ENCODE data around the gene USP30. TPM values are rescaled to one million over a fixed set of nuclear protein-coding genes. Genes with fewer than 3 reads are reported as not detected.
"Not testable (repeated sequence)": the region's sequence is repeated elsewhere in the genome, so short reads cannot be mapped to it uniquely, and the experiment has no call there.

Gene USP30
- total and polyA plus RNA-seq, 4 donors = 16.3 to 25.2 (median 23.4) TPM

GRCh38 chr12:109020796-109021380 is 31.5 kb upstream of the USP30 start, which contains the start of gene SVOP:
Gene SVOP (minus strand): TSS chr12:109021068. CDS start chr12:109020868, 200 bp downstream.
- 4% methylated on average over 26 of the region's 30 CpGs for WGBS (ENCODE audit: insufficient coverage)
- DNase-seq (ENCODE audit: low read depth in 4 of 6, low spot score in 6 of 6) = peak; percentile 66 to 95 (median 76)
- no peaks in the 10 kb centered on the region for H3K36me3 ChIP-seq (ENCODE audit: control insufficient read depth, insufficient read depth, low read length)
- H3K27ac ChIP-seq (ENCODE audit: low read depth, low read length) = peak within 1 kb of the TSS; percentile 21
- no peaks in the 10 kb centered on the region for H3K27me3 ChIP-seq (ENCODE audit: control insufficient read depth, insufficient read depth, low read length)
- peaks cover 6% of the 10 kb centered on the region for H3K4me1 ChIP-seq (ENCODE audit: control insufficient read depth, insufficient read depth, low read length)
- H3K4me3 ChIP-seq (ENCODE audit: low read depth, low read length) = peak within 1 kb of the TSS; percentile 36
- H3K9me3 ChIP-seq (ENCODE audit: control insufficient read depth, insufficient read depth, low read length) = no peaks in the 10 kb centered on the region

- H3K27me3 ChIP-seq (ENCODE audit: control insufficient read depth, insufficient read depth, low read length) = peaks cover 7% of the 10 kb centered on the region
- no peaks in the 10 kb centered on the region for H3K4me1 ChIP-seq (ENCODE audit: control insufficient read depth, insufficient read depth, low read length)
- no peak overlapping the region for H3K27ac ChIP-seq (ENCODE audit: low read depth, low read length)
- no peaks in the 10 kb centered on the region for H3K9me3 ChIP-seq (ENCODE audit: control insufficient read depth, insufficient read depth, low read length)
- no peak overlapping the region for H3K4me3 ChIP-seq (ENCODE audit: low read depth, low read length)
- no CpG with 5 or more reads among the region's 1 CpG for WGBS (ENCODE audit: insufficient coverage)
- DNase-seq (ENCODE audit: low read depth in 4 of 6, low spot score in 6 of 6) = peak in 1 of 6 donors; percentile 16
- H3K36me3 ChIP-seq (ENCODE audit: control insufficient read depth, insufficient read depth, low read length) = no peaks in the 10 kb centered on the region
Measured at GRCh38 chr12:109027767-109028166, 24.6 kb upstream of the USP30 start.

GRCh38 chr12:109028624-109029023 is 23.8 kb upstream of the USP30 start:
- not testable (repeated sequence) for DNase-seq (ENCODE audit: low read depth in 4 of 6, low spot score in 6 of 6); H3K4me1 ChIP-seq (ENCODE audit: control insufficient read depth, insufficient read depth, low read length); H3K27me3 ChIP-seq (ENCODE audit: control insufficient read depth, insufficient read depth, low read length); H3K27ac ChIP-seq (ENCODE audit: low read depth, low read length); H3K9me3 ChIP-seq (ENCODE audit: control insufficient read depth, insufficient read depth, low read length); H3K4me3 ChIP-seq (ENCODE audit: low read depth, low read length); H3K36me3 ChIP-seq (ENCODE audit: control insufficient read depth, insufficient read depth, low read length)
- WGBS (ENCODE audit: insufficient coverage) = 33% methylated on average over 1 of the region's 3 CpGs

GRCh38 chr12:109029411-109029810 is 23.0 kb upstream of the USP30 start:
- H3K27me3 ChIP-seq (ENCODE audit: control insufficient read depth, insufficient read depth, low read length) = peaks cover 7% of the 10 kb centered on the region
- H3K9me3 ChIP-seq (ENCODE audit: control insufficient read depth, insufficient read depth, low read length) = no peaks in the 10 kb centered on the region
- no peak overlapping the region for H3K27ac ChIP-seq (ENCODE audit: low read depth, low read length)
- no peak for DNase-seq (ENCODE audit: low read depth in 4 of 6, low spot score in 6 of 6)
- H3K4me1 ChIP-seq (ENCODE audit: control insufficient read depth, insufficient read depth, low read length) = no peaks in the 10 kb centered on the region
- 20% methylated on average over 1 of the region's 2 CpGs for WGBS (ENCODE audit: insufficient coverage)
- no peaks in the 10 kb centered on the region for H3K36me3 ChIP-seq (ENCODE audit: control insufficient read depth, insufficient read depth, low read length)
- no peak overlapping the region for H3K4me3 ChIP-seq (ENCODE audit: low read depth, low read length)

- no peaks in the 10 kb centered on the region for H3K4me1 ChIP-seq (ENCODE audit: control insufficient read depth, insufficient read depth, low read length)
- no peaks in the 10 kb centered on the region for H3K36me3 ChIP-seq (ENCODE audit: control insufficient read depth, insufficient read depth, low read length)
- WGBS (ENCODE audit: insufficient coverage) = 64% methylated on average over 3 of the region's 7 CpGs
- H3K4me3 ChIP-seq (ENCODE audit: low read depth, low read length) = no peak overlapping the region
- no peak overlapping the region for H3K27ac ChIP-seq (ENCODE audit: low read depth, low read length)
- H3K9me3 ChIP-seq (ENCODE audit: control insufficient read depth, insufficient read depth, low read length) = no peaks in the 10 kb centered on the region
- DNase-seq (ENCODE audit: low read depth in 4 of 6, low spot score in 6 of 6) = no peak
- H3K27me3 ChIP-seq (ENCODE audit: control insufficient read depth, insufficient read depth, low read length) = peaks cover 7% of the 10 kb centered on the region
Measured at GRCh38 chr12:109033239-109034196, 18.9 kb upstream of the USP30 start.

GRCh38 chr12:109036975-109037374 is 15.4 kb upstream of the USP30 start:
- WGBS (ENCODE audit: insufficient coverage) = no CpG with 5 or more reads among the region's 1 CpG
- H3K9me3 ChIP-seq (ENCODE audit: control insufficient read depth, insufficient read depth, low read length) = no peaks in the 10 kb centered on the region
- H3K4me1 ChIP-seq (ENCODE audit: control insufficient read depth, insufficient read depth, low read length) = no peaks in the 10 kb centered on the region
- no peaks in the 10 kb centered on the region for H3K27me3 ChIP-seq (ENCODE audit: control insufficient read depth, insufficient read depth, low read length)
- H3K27ac ChIP-seq (ENCODE audit: low read depth, low read length) = no peak overlapping the region
- H3K4me3 ChIP-seq (ENCODE audit: low read depth, low read length) = no peak overlapping the region
- no peak for DNase-seq (ENCODE audit: low read depth in 4 of 6, low spot score in 6 of 6)
- no peaks in the 10 kb centered on the region for H3K36me3 ChIP-seq (ENCODE audit: control insufficient read depth, insufficient read depth, low read length)

- no CpG with 5 or more reads among the region's 5 CpGs for WGBS (ENCODE audit: insufficient coverage)
- H3K4me3 ChIP-seq (ENCODE audit: low read depth, low read length) = no peak overlapping the region
- DNase-seq (ENCODE audit: low read depth in 4 of 6, low spot score in 6 of 6) = no peak
- no peak overlapping the region for H3K27ac ChIP-seq (ENCODE audit: low read depth, low read length)
- no peaks in the 10 kb centered on the region for H3K9me3 ChIP-seq (ENCODE audit: control insufficient read depth, insufficient read depth, low read length)
- no peaks in the 10 kb centered on the region for H3K4me1 ChIP-seq (ENCODE audit: control insufficient read depth, insufficient read depth, low read length)
- H3K27me3 ChIP-seq (ENCODE audit: control insufficient read depth, insufficient read depth, low read length) = peaks cover 3% of the 10 kb centered on the region
- no peaks in the 10 kb centered on the region for H3K36me3 ChIP-seq (ENCODE audit: control insufficient read depth, insufficient read depth, low read length)
Measured at GRCh38 chr12:109044241-109044640, 8.1 kb upstream of the USP30 start.

GRCh38 chr12:109047081-109047805 is 5.1 kb upstream of the USP30 start:
- peaks cover 2% of the 10 kb centered on the region for H3K4me1 ChIP-seq (ENCODE audit: control insufficient read depth, insufficient read depth, low read length)
- 50% methylated on average over 1 of the region's 8 CpGs for WGBS (ENCODE audit: insufficient coverage)

GRCh38 chr12:109048706-109049105 is 3.7 kb upstream of the USP30 start:
- H3K4me3 ChIP-seq (ENCODE audit: low read depth, low read length); H3K36me3 ChIP-seq (ENCODE audit: control insufficient read depth, insufficient read depth, low read length); H3K9me3 ChIP-seq (ENCODE audit: control insufficient read depth, insufficient read depth, low read length); DNase-seq (ENCODE audit: low read depth in 4 of 6, low spot score in 6 of 6); H3K27me3 ChIP-seq (ENCODE audit: control insufficient read depth, insufficient read depth, low read length); H3K27ac ChIP-seq (ENCODE audit: low read depth, low read length): not testable (repeated sequence)
- H3K4me1 ChIP-seq (ENCODE audit: control insufficient read depth, insufficient read depth, low read length) = peaks cover 14% of the 10 kb centered on the region
- no CpG with 5 or more reads among the region's 3 CpGs for whole genome bisulfite sequencing (ENCODE audit: insufficient coverage)

More at GRCh38 chr12:109047081-109047805, 5.1 kb upstream of the USP30 start:
- Histone ChIP-seq H3K9me3 (ENCODE audit: control insufficient read depth, insufficient read depth, low read length) (no peaks in the 10 kb centered on the region), H3K36me3 (ENCODE audit: control insufficient read depth, insufficient read depth, low read length) (no peaks in the 10 kb centered on the region), H3K27me3 (ENCODE audit: control insufficient read depth, insufficient read depth, low read length) (peaks cover 3% of the 10 kb centered on the region), H3K4me3 (ENCODE audit: low read depth, low read length) (no peak overlapping the region), H3K27ac (ENCODE audit: low read depth, low read length) (no peak overlapping the region)
- no peak for DNase-seq (ENCODE audit: low read depth in 4 of 6, low spot score in 6 of 6)

Data from spinal cord (tissue), 10 donors.